K562 (cell line): ENCODE data around the gene ACTR3C. TPM values are rescaled to one million over a fixed set of nuclear protein-coding genes. Genes with fewer than 3 reads are reported as not detected.
A peak's percentile ranks its signal among the peaks of the same experiment; 100 is the strongest.
"Not testable (repeated sequence)": the region's sequence is repeated elsewhere in the genome, so short reads cannot be mapped to it uniquely, and the experiment has no call there.

Experiments
- BCL6 ChIP-seq: fragments of 250-450 bp; sonication (Bioruptor Pico); IDR thresholded peaks from 2 replicates; pipeline ENCODE4 v1.4.0; 2020
- DACH1 ChIP-seq: fragments of 450-650 bp; IDR thresholded peaks from 2 replicates; pipeline ENCODE4 v1.6.1; 2018; ENCODE audit not compliant: partially characterized antibody
- ELF4 ChIP-seq: fragments of 450-650 bp; formaldehyde crosslinking; IDR thresholded peaks from 2 replicates; pipeline ENCODE4 v1.4.0; 2022; ENCODE audit warnings: missing genetic modification characterization
- HDAC1 ChIP-seq, 2 experiments: fragments of 450-650 bp; IDR thresholded peaks; 2 replicates each; pipeline ENCODE4 v1.6.1; 2016 to 2017; ENCODE audit warnings: inconsistent platforms in 1 of 2, mild to moderate bottlenecking in 1 of 2, moderate library complexity in 1 of 2
- KLF13 ChIP-seq: fragments of 450-650 bp; IDR thresholded peaks from 2 replicates; pipeline ENCODE4 v1.6.1; 2016; ENCODE audit warnings: missing genetic modification characterization, low read depth, mild to moderate bottlenecking, missing compliant biosample characterization, moderate library complexity, borderline replicate concordance
- LCOR ChIP-seq: sonication (generic); formaldehyde crosslinking; IDR thresholded peaks from 2 replicates; pipeline ENCODE4 v1.8.0; 2022; ENCODE audit warnings: mild to moderate bottlenecking, missing genetic modification reagents
- MYC ChIP-seq, 2 experiments: fragments of 250-450 bp in 1 of 2; sonication (Bioruptor Pico) in 1 of 2; IDR thresholded peaks; 2 replicates each; pipeline versions ENCODE4 v1.5.1 to v1.6.1; 2012 to 2021; ENCODE audit warnings: low read depth in 2 of 2, borderline replicate concordance in 1 of 2, improper control_type of control experiment in 1 of 2, low read length in 1 of 2, mild to moderate bottlenecking in 1 of 2, moderate library complexity in 1 of 2
- NR2C2 ChIP-seq, 2 experiments: fragments of 200-800 bp in 1 of 2; sonication (Bioruptor generic) in 1 of 2; sonication (generic) in 1 of 2; formaldehyde crosslinking in 1 of 2; IDR thresholded peaks; 2 replicates each; pipeline versions ENCODE4 v1.6.1 to v1.8.0; 2016 to 2022; ENCODE audit warnings: mild to moderate bottlenecking in 1 of 2, missing compliant biosample characterization in 1 of 2, missing genetic modification characterization in 1 of 2, missing genetic modification reagents in 1 of 2
- OTX1 ChIP-seq: fragments of 450-650 bp; formaldehyde crosslinking; IDR thresholded peaks from 2 replicates; pipeline ENCODE4 v1.4.0; 2022; ENCODE audit warnings: mild to moderate bottlenecking
- SMAD1 ChIP-seq: fragments of 150-350 bp; IDR thresholded peaks from 2 replicates; pipeline ENCODE4 v1.6.1; 2014; ENCODE audit warnings: low read length, low read depth; ENCODE audit not compliant: partially characterized antibody
- SRF ChIP-seq, 2 experiments: fragments of 250-450, 450-650 bp in 1 of 2; sonication (Bioruptor Pico) in 1 of 2; sonication (generic) in 1 of 2; formaldehyde crosslinking; IDR thresholded peaks; 2 replicates each; pipeline versions ENCODE4 v1.5.0 to v1.5.1; 2020 to 2022; ENCODE audit warnings: mild to moderate bottlenecking in 1 of 2, missing genetic modification reagents in 1 of 2
- TCF3 ChIP-seq: sonication (generic); formaldehyde crosslinking; IDR thresholded peaks from 2 replicates; pipeline ENCODE4 v1.4.0; 2020; ENCODE audit warnings: mild to moderate bottlenecking, missing genetic modification reagents
- ZBTB7A ChIP-seq: IDR thresholded peaks from 2 replicates; pipeline ENCODE4 v1.6.1; 2011; ENCODE audit warnings: low read depth, mild to moderate bottlenecking, low read length, moderate library complexity, borderline replicate concordance; ENCODE audit not compliant: control insufficient read depth
- ZNF311 ChIP-seq: fragments of 250-450 bp; sonication (Bioruptor Pico); IDR thresholded peaks from 2 replicates; pipeline ENCODE4 v1.4.0; 2020; ENCODE audit warnings: mild to moderate bottlenecking, moderate library complexity
- ZNF347 ChIP-seq: fragments of 450-650 bp; formaldehyde crosslinking; IDR thresholded peaks from 2 replicates; pipeline ENCODE4 v1.4.0; 2020; ENCODE audit warnings: low read depth, mild to moderate bottlenecking, moderate library complexity
- ZNF398 ChIP-seq: fragments of 250-450 bp; sonication (Bioruptor Pico); IDR thresholded peaks from 2 replicates; pipeline ENCODE4 v1.8.0; 2021; ENCODE audit warnings: moderate library complexity, mild to moderate bottlenecking, inconsistent platforms
- ZNF583 ChIP-seq: fragments of 250-450 bp; sonication (Bioruptor Pico); IDR thresholded peaks from 2 replicates; pipeline ENCODE4 v1.4.0; 2020
- ZNF639 ChIP-seq, 2 experiments: fragments of 200-800 bp in 1 of 2; sonication (Bioruptor generic) in 1 of 2; sonication (generic) in 1 of 2; formaldehyde crosslinking in 1 of 2; IDR thresholded peaks in 1 of 2; conservative IDR thresholded peaks in 1 of 2; 2 replicates each; pipeline versions ENCODE4 v1.5.0 to v1.6.1; 2016 to 2020; ENCODE audit warnings: missing compliant biosample characterization in 1 of 2, missing genetic modification characterization in 1 of 2, missing genetic modification reagents in 1 of 2
- polyA plus RNA-seq, 8 experiments: library from polyadenylated mRNA; depleted of rRNA in 4 of 8; stranded (reverse) in 5 of 8; unstranded in 3 of 8; fragments of >200 nt; fragmentation: Nextera tagmentation in 2 of 8; fragmentation: Illumina TruSeq in 1 of 8; extraction: Ambion mirVana in 2 of 8; extraction: Trizol in 1 of 8; gene quantifications; 2 replicates each; pipeline versions ENCODE4 v1.2.1 to v1.2.3, GENCODE V29; 2011 to 2014; ENCODE audit warnings: inconsistent platforms in 1 of 8, missing spikeins in 1 of 8
- total RNA-seq, 7 experiments: library from RNA; depleted of rRNA in 6 of 7; stranded (reverse); fragments of >200 nt in 6 of 7; fragmentation: Illumina TruSeq in 2 of 7; extraction: Trizol in 2 of 7; gene quantifications; 2 replicates each; pipeline versions ENCODE4 v1.2.1 to v1.2.3, GENCODE V29; 2011 to 2021; ENCODE audit warnings: low replicate concordance in 1 of 7

The ACTR3C gene
- total and polyA plus RNA-seq, 9 of the 15 experiments (the other 6 are each of a cell fraction or from before 2014, with no cell fraction given), result 9.0 to 35.4 (median 13.3) TPM

- TF ChIP-seq MYC (IDR thresholded peaks at IDR 0.05; ENCODE audit: low read depth, low read length); NR2C2 (CRISPR knock-in tag; IDR thresholded peaks at IDR 0.05): not testable (repeated sequence)
- TF ChIP-seq MYC (CRISPR knock-in tag; IDR thresholded peaks at IDR 0.05; ENCODE audit: borderline replicate concordance, low read depth) (peak; percentile 93), ZNF347 (CRISPR knock-in tag) (0 out of 2 replicates have a peak, but pooled peaks have one; percentile 50), DACH1 (peak; percentile 80), ZNF639 (CRISPR knock-in tag; conservative IDR thresholded peaks at IDR 0.05 in 1 of 2, IDR thresholded peaks at IDR 0.05 in 1 of 2) (peak in 1 of 2 experiments; percentile 90; a peak in 2 of 4 replicates), SRF (CRISPR knock-in tag; IDR thresholded peaks at IDR 0.05) (peak; percentile 32 to 45; a peak in 1 of 4 replicates), SMAD1 (peak; percentile 49), BCL6 (peak; percentile 68; the same call in 1 of the 2 replicates), HDAC1 (IDR thresholded peaks at IDR 0.05) (peak; percentile 77 to 85), NR2C2 (tag; IDR thresholded peaks at IDR 0.05) (peak; percentile 92), OTX1 (CRISPR knock-in tag) (peak; percentile 80), ZNF583 (peak; percentile 96), ELF4 (CRISPR knock-in tag) (peak; percentile 76), ZNF398 (CRISPR knock-in tag) (peak; percentile 31; the same call in 1 of the 2 replicates), ZBTB7A (peak; percentile 24; the same call in 1 of the 2 replicates), KLF13 (tag) (0 out of 2 replicates have a peak, but pooled peaks have one; percentile 3), TCF3 (peak; percentile 64), ZNF311 (CRISPR knock-in tag) (peak; percentile 94), LCOR (0 out of 2 replicates have a peak, but pooled peaks have one; percentile 26)
These were observed 10.5 kb downstream of the ACTR3C start (continued) for GRCh38 chr7:150312649-150313366.
